Stimulated activated CD4-positive, alpha-beta T cell treated with anti-CD3 and anti-CD28 coated beads, Interleukin-4, amount 100 ng/mL, for 48 hours (primary cell): ENCODE data around the gene VGLL4.
"Not testable (repeated sequence)": the region's sequence is repeated elsewhere in the genome, so short reads cannot be mapped to it uniquely, and the experiment has no call there.

Experiments
- DNase-seq, 2 donors: peaks; one replicate each; pipeline ENCODE4 v3.0.0-alpha.2; 2020; ENCODE audit warnings: low read depth in 2 of 2

The VGLL4 gene

DNA sequence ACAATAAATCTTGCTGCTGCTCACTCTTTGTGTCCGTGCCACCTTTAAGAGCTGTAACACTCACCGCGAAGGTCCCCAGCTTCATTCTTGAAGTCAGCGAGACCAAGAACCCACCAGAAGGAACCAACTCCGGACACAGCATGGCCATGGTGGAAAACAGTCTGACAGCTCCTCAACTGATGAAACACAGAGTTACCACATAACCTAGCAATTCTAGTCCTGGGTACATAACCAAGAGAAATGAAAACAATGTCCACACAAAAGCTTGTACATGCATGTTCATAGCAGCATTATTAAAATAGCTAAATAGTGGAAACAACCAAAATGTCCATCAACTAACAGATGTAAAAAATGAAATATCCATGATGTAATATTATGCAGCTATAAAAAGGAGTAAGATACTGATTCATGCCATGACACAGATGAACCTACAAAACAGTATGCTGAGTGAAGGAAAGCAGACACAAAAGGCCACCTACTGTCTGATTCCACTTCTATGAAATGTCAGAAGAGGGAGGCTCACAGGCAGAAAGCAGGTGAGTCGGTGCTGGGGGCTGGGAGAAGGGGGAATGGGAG is 36.8 kb downstream of the VGLL4 start:
- DNase-seq: no peak

DNA sequence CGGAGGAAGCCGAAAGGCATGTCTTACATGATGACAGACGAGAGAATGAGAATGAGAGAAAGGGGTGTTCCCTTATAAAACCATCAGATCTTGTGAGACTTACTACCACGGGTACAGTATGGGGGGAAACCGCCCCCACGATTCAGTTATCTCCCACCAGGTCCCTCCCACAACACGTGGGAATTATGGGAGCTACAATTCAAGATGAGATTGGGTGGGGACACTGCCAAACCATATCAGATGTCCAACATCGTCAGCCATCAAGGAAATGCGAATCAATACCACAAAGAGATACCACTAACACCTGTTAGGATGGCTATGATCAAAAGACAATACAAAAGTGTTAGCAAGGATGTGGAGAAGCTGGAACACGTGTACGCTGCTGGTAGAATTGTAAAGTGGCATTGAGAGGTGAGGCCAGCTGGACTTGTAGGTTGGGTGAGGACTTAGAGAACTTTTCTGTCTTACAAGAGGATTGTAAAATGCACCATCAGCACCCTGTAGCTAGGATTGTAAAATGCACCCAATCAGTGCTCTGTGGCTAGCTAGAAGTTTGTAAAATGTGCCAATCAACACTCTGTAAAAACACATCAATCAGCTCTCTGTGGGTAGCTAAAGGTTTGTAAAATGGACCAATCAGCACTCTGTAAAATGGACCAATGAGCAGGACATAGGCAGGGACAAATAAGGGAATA is 37.5 kb downstream of the VGLL4 start:
- DNase-seq: no peak

DNA sequence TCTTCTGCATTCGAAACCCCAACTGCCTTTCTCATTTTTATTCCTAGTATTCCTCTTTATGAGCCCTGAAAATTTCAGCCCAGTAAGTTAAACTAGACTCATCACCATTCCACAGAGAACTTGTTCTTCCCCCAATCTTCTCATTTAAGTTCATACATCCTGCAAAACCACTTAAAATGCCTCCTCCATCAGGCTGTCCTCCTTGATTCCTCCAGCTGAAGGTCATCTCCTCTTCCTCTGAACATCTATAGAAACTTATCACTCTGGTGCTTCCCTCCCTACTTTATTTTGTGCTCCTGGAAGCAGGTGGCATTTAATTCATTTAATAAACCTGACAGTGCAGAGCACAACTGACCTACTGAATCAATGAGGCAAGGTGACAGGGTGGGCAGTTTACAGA is 38.3 kb downstream of the VGLL4 start:
- DNase-seq: no peak

DNA sequence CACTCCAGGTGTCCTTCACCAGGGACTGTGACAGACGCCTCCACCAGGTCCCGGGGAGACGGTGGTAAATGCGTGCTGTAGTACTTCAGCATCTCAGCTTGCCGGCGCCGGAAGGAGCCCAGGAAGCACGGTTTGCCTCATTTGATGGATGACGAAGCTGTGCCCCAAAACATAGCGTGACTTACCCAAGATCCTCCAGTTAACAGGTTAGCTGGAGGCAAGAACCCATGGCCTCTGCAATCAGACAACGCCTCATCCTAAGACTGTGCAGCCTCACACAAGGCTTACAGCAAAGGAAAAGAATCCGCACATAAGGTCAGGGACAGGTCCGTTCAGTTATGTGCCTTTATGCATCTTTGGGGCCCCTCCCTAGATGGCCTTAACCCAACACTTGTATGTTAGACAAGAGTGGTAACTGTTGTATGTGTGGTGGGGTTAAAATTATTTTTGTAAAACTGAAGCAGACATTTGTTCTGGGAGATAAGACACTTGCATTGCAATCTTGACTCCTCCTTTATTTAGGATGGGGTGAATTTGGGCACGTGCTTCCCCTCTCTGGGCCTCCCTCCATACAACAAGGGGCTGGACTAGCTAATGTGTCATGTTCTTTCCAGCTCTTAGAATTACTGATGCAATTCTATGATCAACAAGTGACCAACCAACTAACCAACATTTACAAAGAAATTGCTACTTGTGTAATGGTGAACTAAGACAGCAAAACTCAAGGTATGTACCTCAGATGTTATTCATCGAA is 39.4 kb downstream of the VGLL4 start:
- no peak for DNase-seq

DNA sequence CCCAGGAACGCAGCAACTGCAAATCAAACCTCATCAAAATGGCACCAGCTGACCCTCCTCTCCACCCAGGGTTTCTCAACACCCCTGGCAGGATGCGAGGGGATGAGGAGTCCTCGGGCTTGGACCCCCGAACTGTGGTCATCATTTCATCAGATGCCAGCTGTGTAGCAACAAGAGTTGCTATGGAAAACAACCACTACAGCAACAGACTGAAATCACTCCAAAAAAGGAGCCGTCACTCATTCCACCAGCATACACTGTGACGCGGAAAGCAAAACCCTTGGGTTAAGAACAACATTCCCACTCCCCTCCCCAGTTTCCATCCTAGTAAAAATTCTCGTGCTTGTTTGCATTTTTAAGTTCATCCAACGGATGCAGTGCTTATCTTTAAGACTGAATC is 40.1 kb downstream of the VGLL4 start:
- DNase-seq: no peak

DNA sequence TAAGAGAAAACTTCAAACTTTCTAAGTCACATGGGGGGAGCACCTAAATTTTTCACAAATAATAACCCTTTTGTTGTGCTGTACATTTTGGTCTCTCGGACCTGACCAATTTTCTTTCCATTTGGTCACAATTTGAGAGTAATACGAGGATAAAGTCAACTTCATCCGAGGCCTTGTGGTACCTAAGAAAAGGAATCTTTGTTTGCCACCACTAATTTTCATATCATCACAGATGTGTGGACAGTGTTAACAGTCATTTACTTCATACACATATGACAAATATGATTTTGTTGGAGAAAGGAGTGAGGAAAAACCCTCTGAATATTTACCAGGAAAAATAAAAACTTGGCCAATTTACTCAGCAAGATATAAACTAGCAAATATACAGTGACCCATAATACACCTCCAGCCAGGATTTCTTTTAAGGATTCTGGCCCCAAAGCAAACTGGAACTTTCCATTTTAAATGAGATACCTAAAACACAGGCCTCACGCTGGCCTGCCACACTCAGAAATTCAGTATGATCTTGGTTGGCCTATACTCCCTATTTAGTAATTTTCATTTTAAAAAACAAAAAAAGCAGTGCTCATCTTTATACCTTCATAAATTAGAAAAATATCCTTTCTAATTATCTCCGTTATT is 40.7 kb downstream of the VGLL4 start:
- no peak for DNase-seq

DNA sequence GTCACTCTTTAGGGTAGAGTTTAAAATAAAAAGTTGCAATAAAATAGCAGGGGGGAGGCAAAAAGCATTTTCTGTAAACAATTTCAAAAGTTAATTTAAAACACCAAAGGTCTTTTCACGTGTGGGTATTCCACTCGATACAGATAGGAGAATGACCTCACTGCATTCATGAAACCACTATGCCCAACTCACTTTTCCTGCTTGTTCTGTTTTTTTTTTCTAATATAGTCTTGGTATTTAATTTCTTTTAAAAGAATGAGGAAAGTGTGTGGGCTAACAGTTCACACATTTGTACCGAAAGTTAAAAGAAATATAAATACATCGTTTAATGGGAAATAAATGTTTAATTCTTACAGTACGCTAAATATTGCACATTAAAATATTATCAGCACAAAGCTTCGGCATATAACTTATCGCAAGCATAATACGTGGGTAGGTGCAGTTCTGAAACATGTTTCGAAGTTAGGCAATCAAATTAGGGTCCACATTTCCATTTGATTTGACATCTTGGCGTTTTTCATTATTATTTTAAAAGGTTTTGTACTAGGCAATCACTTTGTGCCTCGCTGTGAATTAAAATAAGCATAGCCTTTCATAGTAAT is 41.4 kb downstream of the VGLL4 start:
- no peak for DNase-seq

DNA sequence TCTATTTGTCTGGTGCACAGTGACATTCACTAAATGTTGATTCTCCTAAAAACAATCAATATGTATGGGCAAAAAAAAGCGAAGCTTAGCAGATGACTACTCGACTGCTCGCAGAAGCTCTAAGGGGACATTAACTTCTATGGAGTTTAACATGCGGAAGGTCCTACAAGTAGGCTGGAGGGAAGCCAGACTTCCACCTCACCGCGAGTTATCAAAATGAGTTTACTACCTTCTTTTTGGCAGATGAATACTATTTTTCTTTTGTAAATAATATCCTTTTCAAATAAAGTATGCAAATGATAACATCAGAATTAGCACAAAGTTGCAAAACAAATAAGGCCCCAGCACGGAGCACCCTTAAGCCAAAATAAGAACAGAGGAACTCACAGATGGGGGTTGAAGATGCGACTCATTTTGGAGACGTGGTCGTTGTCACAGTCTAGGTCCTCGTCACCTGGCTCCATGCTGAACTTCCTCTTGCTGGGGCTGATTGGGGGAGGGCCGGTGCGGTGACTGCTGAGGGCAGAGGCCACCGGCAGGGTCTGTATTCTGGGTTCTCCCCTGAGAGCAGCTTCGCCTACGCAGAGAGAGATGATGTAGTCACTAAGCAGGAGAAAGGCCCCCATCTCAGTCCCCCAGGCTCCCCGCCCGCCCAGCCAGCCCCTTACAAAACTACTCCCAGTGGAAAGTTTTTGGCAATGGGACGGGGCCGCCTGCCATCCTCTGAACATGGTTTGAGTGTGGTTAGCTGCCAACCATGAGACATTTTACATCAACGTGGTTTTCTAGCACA is 42.1 kb downstream of the VGLL4 start:
- no peak for DNase-seq

DNA sequence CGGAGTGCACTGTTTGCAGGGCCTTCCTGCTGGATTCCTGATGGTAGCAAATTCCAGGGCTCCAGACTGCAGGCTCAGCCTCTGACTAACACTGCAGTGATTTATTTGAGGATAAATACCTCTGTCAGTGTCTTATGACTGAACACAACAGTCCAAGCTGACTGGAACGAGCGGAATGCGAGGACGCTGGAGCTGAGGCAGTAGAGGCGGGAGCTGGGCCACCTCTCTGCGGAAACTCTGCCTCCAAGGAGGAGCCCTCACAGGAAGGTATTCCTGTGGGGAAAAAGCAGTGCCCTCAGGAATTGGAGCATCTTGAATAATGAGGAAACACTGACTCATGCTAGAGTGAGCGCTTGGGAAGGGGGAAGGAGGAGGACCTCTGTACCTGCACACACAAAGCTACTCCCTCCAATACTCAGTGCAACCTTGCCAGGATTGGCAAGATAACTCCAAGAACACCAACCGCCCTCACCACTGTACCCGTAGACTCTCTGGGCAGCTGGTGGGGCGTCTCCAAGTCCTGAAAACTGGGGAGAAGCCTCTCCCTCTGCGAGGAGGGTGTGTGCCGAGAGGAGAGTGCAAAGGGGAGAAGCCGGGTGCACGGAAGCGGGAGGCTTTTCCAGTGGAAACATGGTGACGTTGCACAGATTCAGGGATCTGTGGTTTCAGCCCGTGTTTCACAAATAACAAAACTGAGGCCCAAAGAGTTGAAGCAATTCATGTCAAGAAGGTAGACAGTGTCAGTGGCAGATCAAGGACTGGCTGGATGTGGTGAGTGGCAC is 43.0 kb downstream of the VGLL4 start:
- no peak for DNase-seq

DNA sequence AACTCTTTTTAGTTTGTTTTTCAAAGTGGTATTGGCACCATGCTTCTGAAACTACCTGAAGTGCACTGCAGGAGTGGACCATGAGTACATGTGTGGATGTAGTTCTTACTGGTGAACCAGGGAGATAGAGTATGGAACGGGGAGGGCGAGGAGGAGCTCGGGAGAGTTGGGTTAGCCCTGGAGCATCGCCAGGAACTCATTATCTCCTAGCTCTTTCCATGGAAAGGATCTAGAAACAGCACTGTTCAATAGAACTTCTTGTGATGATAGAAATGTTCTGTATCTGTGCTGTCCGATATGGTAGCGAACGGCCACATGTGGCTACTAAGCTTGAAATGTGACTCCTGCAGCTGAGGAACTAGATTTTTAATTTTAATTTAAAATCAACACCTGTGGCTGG is 47.3 kb downstream of the VGLL4 start:
- no peak for DNase-seq

DNA sequence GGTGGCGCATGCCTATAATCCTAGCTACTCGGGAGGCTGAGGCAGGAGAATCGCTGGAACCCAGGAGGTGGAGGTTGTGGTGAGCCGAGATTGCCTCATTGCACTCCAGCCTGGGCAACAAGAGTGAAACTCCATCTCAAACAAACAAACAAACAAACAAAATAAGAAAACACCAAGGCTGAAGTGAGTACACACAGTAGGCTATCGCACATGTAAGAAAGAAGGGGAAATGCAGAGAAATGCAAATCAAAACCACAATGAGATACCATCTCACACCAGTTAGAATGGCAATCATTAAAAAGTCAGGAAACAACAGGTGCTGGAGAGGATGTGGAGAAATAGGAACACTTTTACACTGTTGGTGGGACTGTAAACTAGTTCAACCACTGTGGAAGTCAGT is 48.7 kb downstream of the VGLL4 start:
- not testable (repeated sequence) for DNase-seq

DNA sequence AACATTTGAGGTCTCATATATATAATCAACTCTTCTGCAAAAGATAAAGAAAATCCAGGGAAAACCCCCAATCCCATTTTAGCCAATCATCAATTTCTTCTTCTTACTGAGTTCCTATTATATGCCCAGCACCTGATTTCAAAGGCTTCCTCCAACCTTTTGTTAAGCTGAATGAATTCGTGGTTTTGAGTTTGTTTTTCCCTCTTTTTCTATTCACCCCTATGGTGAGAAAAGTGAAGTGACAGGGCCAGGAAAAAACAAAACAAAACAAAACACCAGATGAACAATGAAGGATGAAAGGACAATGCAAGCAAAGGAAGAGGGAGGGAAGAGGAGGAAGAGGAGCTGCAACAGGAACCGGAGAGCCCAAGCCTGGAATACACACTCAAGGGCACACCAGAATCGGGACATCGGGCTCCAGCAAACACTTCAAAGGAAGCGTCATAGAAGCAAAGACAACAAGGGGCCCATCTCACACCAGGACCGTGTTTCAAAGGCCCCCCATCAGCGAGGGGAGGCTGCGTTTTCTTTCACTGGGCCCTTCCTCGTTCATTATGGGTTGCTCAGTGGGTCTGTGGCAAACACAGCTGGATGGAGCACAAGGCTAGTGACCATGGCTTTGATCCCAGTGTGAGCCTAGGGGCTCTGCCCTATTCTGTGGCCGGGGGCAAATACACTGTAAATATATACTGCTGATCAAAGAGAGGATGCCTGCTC is 50.2 kb downstream of the VGLL4 start:
- no peak for DNase-seq

DNA sequence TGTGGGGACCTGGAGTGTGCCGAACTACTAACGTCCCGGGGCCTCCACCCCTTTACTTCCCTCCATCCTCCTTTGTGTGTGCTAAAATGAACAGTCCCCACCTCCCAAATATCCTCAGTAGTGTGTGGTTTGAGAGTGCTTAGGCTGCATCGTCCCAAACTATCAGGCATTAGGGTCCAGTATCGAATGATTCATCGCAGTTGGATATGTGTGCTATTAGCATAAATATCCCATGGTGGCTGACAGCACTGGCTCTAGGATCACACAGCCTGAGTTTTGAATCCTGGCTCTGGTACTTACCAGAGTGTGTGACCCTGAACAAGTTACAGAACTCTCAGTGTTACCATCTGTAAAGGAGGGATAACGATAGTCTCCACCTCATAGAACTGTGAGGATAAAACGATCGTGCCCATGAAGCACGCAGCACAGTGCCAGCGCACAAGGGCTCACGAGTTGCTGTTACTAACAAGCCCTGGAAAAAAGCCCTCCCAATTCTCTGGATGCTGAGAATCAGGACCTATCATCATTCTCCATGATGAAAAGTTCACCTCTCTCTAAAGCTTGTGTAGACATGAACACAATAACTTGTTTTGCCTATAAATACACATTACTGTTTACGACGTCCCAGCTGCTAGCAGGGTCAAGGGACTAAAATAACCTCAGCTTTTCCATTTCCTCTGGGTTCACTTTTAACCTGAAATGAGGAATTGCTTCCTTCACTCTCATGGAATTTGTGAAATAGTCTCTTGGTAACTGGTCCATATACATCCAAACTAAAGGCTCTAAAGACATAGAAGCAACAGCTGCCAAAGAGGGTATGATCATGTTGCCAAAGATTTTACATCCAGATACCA is 51.0 kb downstream of the VGLL4 start:
- DNase-seq: no peak

DNA sequence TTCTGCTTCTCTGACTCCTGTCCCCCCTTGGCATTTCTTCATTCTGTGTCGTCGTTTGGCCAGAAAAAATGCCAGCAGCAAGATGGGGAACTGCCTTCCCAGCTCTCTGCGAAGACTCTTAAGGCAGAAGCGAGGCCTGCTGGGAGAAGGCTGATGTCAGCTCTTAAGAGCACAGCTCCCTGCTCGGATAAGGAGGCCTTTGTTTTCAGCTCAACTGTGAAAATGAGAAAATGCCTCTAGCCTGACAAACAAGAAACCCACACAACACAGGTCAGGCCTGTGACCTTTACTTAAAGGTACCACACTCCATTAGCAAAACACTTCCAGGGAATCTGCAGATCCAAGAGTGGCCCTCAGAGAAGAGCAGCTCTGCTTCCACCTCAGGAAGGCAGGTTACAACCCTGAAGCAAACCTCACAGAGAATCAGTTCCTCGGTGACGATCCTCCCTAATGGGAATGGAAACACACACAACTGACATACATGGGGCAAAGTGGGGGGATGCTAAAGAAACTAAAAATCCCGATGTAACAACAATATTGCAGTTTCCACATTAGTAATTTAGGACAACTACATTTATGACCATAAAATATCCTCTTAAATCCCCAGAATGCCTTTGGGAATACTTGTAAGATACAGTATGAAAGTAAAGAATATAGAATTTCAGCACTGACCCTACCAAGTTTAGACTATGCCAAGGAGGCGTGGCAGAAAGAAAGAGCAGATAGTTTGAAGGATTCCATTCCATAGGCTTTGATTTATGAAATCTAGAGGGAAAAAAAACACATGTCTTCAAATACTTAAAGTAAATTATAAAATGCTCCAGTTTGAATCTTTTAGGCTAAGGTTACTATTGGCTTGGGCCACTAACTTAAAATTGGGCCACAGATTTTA is 52.1 kb downstream of the VGLL4 start:
- no peak for DNase-seq

DNA sequence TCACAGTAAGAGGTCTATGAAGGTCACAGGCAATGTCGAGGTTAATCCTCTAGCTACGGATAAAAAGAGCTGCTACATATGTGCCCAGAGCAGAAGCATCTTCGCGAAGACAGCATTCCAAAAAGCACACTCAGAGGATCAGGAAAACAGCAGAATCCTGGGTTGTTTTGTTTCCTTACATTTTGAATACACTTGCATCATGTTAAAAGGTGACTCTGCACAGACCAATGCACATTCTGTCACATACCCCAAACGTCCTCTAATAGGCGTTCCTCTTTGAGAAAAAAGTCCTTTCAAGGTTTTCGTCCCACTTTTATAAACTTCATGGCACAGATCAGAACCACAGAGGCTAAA is 52.7 kb downstream of the VGLL4 start:
- no peak for DNase-seq

DNA sequence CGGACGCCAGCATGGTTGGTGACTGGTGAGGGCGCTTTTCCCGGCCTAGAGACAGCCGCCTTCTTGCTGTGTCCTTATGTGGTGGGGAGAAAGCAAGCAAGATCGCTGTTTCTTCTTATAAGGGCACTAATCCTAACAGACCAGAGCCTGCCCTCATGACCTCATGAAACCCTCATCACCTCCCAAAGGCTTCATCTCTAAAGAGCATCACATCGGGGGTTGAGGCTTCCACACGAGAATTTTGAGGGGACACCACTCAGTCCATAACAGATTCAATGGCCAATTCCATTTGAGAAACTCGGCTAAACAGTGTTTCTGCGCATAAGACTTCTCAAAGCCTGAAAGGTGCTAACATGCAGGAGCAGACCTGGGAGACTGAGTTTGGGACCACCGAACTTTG is 54.0 kb downstream of the VGLL4 start:
- no peak for DNase-seq

DNA sequence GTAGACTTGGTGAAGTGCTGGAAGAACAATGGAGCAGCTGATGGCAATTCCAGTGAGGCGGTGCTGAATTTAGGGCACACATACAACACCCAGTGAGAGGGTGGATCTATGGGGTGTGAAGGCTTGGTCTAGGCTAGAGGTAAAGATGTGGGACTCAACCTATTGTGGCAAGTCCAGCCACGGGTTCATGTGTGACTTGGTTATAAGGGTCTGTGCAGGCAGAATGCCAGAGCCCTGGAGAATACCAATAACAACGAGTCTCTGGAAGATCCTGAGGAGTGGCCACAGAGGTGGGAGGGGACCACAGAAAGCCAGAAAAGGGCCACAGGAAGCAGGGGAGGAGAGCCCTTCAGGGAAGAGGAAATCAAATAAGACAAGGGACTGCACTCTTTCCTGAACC is 55.0 kb downstream of the VGLL4 start:
- no peak for DNase-seq

DNA sequence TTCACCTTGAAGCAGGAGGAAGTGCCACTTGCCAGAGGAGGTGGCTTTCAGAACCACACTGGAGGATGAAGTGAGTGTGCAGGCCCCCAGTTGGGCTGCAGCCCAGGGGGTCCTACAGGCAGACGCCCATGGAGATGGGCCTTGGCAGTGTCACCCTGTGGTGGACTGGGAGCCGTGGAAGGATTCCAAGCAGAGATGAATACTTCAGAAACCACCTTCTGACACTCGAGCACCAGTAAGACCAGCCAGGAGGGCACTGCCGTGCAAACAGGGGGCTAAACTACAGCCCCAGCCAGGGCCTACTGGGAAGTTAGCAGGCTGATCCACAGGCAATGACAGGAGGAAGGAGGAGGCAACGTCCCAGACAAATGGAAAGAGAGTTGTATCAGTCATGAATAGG is 55.4 kb downstream of the VGLL4 start:
- no peak for DNase-seq
